Suprapubic skin (tissue), 4 donors: ENCODE data around the gene SCAPER.

Source experiments
- CTCF ChIP-seq, 2 donors: fragments of 200-600 bp in 1 of 2; fragments of 450-650 bp in 1 of 2; sonication (generic) in 1 of 2; IDR thresholded peaks; one replicate each; pipeline ENCODE4 v1.5.1; 2016 to 2019; ENCODE audit warnings: antibody characterized with exemption in 2 of 2, mild to moderate bottlenecking in 1 of 2, moderate library complexity in 1 of 2
- EP300 ChIP-seq: sonication (generic); formaldehyde crosslinking; IDR thresholded peaks from one replicate; pipeline ENCODE4 v1.6.1; 2017; ENCODE audit warnings: antibody characterized with exemption
- POLR2A ChIP-seq, 2 donors: fragments of 450-650 bp; IDR thresholded peaks; one replicate each; pipeline ENCODE4 v1.6.1; 2017; ENCODE audit warnings: antibody characterized with exemption in 2 of 2, mild to moderate bottlenecking in 2 of 2, moderate library complexity in 2 of 2
- POLR2AphosphoS5 ChIP-seq, 3 donors: sonication (generic); formaldehyde crosslinking; IDR thresholded peaks; one replicate each; pipeline ENCODE4 v1.6.1; 2017; ENCODE audit warnings: antibody characterized with exemption in 3 of 3

- no peak for TF ChIP-seq CTCF (IDR thresholded peaks at IDR 0.05)
- no peak for TF ChIP-seq POLR2A (IDR thresholded peaks at IDR 0.05)
- no peak for TF ChIP-seq EP300
- no peak for TF ChIP-seq POLR2AphosphoS5 (IDR thresholded peaks at IDR 0.05)
These were observed 439.4 kb downstream of the SCAPER start for GRCh38 chr15:76465728-76466127.
